Measurements from ENCODE around the gene SUSD6.

Gene SUSD6
- 67.0 reads per million in 2 donors for total RNA-seq

- DNase-seq = peak; percentile 88
Observed at GRCh38 chr14:69611172-69612013, at the start of gene SUSD6. Gene SUSD6, plus strand, starts transcription at chr14:69611596. Its CDS starts 46,997 bp downstream, at chr14:69658593.

- DNase-seq = no peak
Observed at GRCh38 chr14:69561893-69562292, 49.5 kb upstream of the SUSD6 start.

- no peak for DNase-seq
Observed at GRCh38 chr14:69567563-69567962, 43.8 kb upstream of the SUSD6 start.

GRCh38 chr14:69569859-69570258 is 41.5 kb upstream of the SUSD6 start:
- DNase-seq = no peak

- DNase-seq = no peak
Observed at GRCh38 chr14:69570836-69571330, 40.5 kb upstream of the SUSD6 start.

- no peak for DNase-seq
Observed at GRCh38 chr14:69571449-69572029, 39.9 kb upstream of the SUSD6 start.

GRCh38 chr14:69572030-69572840 is 39.2 kb upstream of the SUSD6 start:
- DNase-seq = no peak

GRCh38 chr14:69572841-69573135 is 38.6 kb upstream of the SUSD6 start:
- no peak for DNase-seq

GRCh38 chr14:69573205-69573830 is 38.1 kb upstream of the SUSD6 start:
- DNase-seq = no peak

GRCh38 chr14:69573831-69574262 is 37.5 kb upstream of the SUSD6 start:
- no peak for DNase-seq

- DNase-seq = peak; percentile 33
Observed at GRCh38 chr14:69574263-69574953, 37.0 kb upstream of the SUSD6 start, which contains the start of gene CCDC177. Gene CCDC177, minus strand, starts transcription at chr14:69574871. Its CDS starts 1,249 bp downstream, at chr14:69573622.

GRCh38 chr14:69574954-69575295 is 36.5 kb upstream of the SUSD6 start:
- DNase-seq = no peak

GRCh38 chr14:69579476-69579875 is 31.9 kb upstream of the SUSD6 start:
- no peak for DNase-seq

- no peak for DNase-seq
Observed at GRCh38 chr14:69580009-69580577, 31.3 kb upstream of the SUSD6 start.

- DNase-seq = no peak
Observed at GRCh38 chr14:69581316-69581935, 30.0 kb upstream of the SUSD6 start.

- no peak for DNase-seq
Observed at GRCh38 chr14:69582212-69582611, 29.2 kb upstream of the SUSD6 start.

GRCh38 chr14:69582829-69583228 is 28.6 kb upstream of the SUSD6 start:
- DNase-seq = no peak

GRCh38 chr14:69584389-69584788 is 27.0 kb upstream of the SUSD6 start:
- DNase-seq = no peak

GRCh38 chr14:69586404-69586803 is 25.0 kb upstream of the SUSD6 start:
- DNase-seq = no peak

- DNase-seq = no peak
Observed at GRCh38 chr14:69587389-69587788, 24.0 kb upstream of the SUSD6 start.

GRCh38 chr14:69591317-69591716 is 20.1 kb upstream of the SUSD6 start:
- DNase-seq = no peak

All from activated gamma-delta T cell (primary cell).